ENCODE results near the gene TRAPPC12.
A peak's percentile ranks its signal among the peaks of the same experiment; 100 is the strongest.
"Not testable (repeated sequence)": the region's sequence is repeated elsewhere in the genome, so short reads cannot be mapped to it uniquely, and the experiment has no call there.

Gene TRAPPC12

DNA sequence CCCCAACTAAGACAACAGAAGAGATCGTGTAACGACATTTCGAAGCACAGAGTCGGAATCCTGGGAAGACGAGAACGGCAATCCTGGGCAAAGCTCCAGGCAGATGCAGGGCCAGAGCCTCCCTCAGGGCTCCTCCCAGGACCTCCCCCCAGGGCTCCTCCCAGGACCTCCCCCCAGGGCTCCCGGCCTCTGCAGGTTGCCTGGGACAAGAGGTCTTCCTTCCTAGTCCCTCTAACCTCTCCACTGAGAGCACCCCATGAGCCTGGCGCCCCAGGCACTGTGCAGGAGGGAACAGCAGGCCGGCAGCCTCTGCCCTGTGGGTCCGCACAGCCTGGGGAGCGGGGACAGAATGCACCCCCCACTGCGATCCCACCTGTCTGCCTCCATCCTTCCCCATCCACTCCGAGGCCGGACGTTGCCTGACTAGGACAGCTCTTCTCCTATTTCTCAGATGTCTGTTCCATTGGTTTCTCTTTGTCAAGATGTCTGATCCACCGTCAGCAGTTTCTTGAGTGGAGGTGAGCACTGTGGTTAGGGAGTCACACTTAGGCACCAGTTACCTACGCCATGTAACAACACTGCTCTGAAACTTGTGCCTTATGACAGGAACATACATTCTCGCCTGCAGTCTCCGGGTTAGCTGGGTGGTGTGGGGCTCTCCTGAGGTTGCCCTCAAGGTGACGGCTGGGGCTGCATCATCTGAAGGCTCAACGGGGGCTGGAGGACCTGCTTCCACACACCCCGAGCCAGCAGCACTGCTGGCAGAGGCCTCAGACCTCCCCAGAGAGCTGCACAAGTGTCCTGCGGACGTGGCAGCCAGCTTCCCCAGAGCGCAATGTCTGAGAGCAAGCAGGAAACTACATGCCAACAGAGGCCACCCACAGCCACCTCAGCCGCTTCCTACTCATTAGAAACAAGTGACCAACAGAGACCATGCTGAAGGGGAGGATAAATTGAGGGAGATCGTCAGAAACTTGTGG, 111.0 kb downstream of the TRAPPC12 start:
- Histone ChIP-seq H3K9ac (ENCODE audit: low read depth in 1 of 2, low read length in 2 of 2) (no peak overlapping the region), H3K4me1 (ENCODE audit: control insufficient read depth in 2 of 2, insufficient read depth in 2 of 2, low read length in 2 of 2) (no peaks in the 10 kb centered on the region), H3K27ac (ENCODE audit: low read depth in 2 of 2, low read length in 2 of 2) (no peak overlapping the region)

GRCh38 chr2:3491306-3491705, 111.8 kb downstream of the TRAPPC12 start:
- no peaks in the 10 kb centered on the region for H3K4me1 ChIP-seq (ENCODE audit: control insufficient read depth in 2 of 2, insufficient read depth in 2 of 2, low read length in 2 of 2)
- H3K4me3 ChIP-seq (ENCODE audit: low read length in 2 of 2): no peak overlapping the region
- no peak overlapping the region for H3K27ac ChIP-seq (ENCODE audit: low read depth in 2 of 2, low read length in 2 of 2)
- H3K9me3 ChIP-seq (ENCODE audit: control insufficient read depth in 2 of 2, low read length in 2 of 2): no peaks in the 10 kb centered on the region
- H3K9ac ChIP-seq (ENCODE audit: low read depth in 1 of 2, low read length in 2 of 2): no peak overlapping the region
- H3K36me3 ChIP-seq (ENCODE audit: control insufficient read depth in 2 of 2, insufficient read depth in 2 of 2, low read length in 2 of 2): peaks cover under 1 to 11% of the 10 kb centered on the region in 2 donors
- H3K27me3 ChIP-seq (ENCODE audit: control insufficient read depth in 2 of 2, insufficient read depth in 2 of 2, low read length in 2 of 2): no peaks in the 10 kb centered on the region

More for the DNA sequence above, 111.0 kb downstream of the TRAPPC12 start:
- H3K27me3 ChIP-seq (ENCODE audit: control insufficient read depth in 2 of 2, insufficient read depth in 2 of 2, low read length in 2 of 2): no peaks in the 10 kb centered on the region
- no peak overlapping the region for H3K4me3 ChIP-seq (ENCODE audit: low read length in 2 of 2)
- no peaks in the 10 kb centered on the region for H3K9me3 ChIP-seq (ENCODE audit: control insufficient read depth in 2 of 2, low read length in 2 of 2)
- peaks cover 5 to 6% of the 10 kb centered on the region in 2 donors for H3K36me3 ChIP-seq (ENCODE audit: control insufficient read depth in 2 of 2, insufficient read depth in 2 of 2, low read length in 2 of 2)

DNA sequence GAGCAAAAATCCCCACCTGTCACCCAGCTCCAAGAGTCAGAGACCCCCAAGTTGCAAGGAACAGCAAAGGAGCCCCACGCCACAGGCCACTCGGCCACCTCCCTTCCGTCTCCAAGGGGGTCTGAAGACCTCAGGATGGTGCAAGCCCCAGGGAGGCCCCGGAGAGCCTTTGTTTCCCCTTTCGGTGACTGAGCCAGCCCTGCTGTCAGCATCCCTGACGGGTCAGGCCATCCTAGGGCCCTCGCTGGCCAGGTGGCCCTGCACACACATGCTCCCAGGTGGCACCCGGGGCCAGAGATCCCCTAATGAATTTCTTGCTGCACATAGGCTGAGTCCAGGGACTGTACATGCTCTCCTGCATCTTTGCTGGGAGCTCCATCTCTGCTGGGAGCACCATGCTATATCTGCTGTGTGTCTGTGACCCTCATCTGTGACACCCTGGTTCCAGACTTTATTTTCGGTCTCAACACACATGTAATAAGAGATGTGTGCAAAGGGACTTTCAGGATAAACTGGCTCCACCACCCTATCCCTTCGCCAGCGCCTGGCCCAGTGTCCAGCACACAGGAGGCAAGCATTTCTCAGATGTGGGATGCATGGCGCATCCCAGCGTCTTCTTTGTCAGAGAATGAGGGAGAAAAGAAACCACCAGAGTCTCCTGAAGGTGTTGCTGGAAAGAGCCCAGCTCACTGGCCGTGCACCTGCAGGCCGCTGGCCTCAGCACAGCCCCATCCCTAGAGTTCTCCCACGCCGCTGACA, 112.4 kb downstream of the TRAPPC12 start:
- Histone ChIP-seq H3K4me3 (ENCODE audit: low read length in 2 of 2) (no peak overlapping the region), H3K27me3 (ENCODE audit: control insufficient read depth in 2 of 2, insufficient read depth in 2 of 2, low read length in 2 of 2) (no peaks in the 10 kb centered on the region), H3K9ac (ENCODE audit: low read depth in 1 of 2, low read length in 2 of 2) (no peak overlapping the region), H3K9me3 (ENCODE audit: control insufficient read depth in 2 of 2, low read length in 2 of 2) (no peaks in the 10 kb centered on the region), H3K4me1 (ENCODE audit: control insufficient read depth in 2 of 2, insufficient read depth in 2 of 2, low read length in 2 of 2) (no peaks in the 10 kb centered on the region), H3K36me3 (ENCODE audit: control insufficient read depth in 2 of 2, insufficient read depth in 2 of 2, low read length in 2 of 2) (peaks cover under 1 to 13% of the 10 kb centered on the region in 2 donors), H3K27ac (ENCODE audit: low read depth in 2 of 2, low read length in 2 of 2) (no peak overlapping the region)

- not testable (repeated sequence) for H3K27ac ChIP-seq (ENCODE audit: low read depth in 2 of 2, low read length in 2 of 2); H3K9ac ChIP-seq (ENCODE audit: low read depth in 1 of 2, low read length in 2 of 2); H3K4me1 ChIP-seq (ENCODE audit: control insufficient read depth in 2 of 2, insufficient read depth in 2 of 2, low read length in 2 of 2); H3K4me3 ChIP-seq (ENCODE audit: low read length in 2 of 2); H3K27me3 ChIP-seq (ENCODE audit: control insufficient read depth in 2 of 2, insufficient read depth in 2 of 2, low read length in 2 of 2); H3K9me3 ChIP-seq (ENCODE audit: control insufficient read depth in 2 of 2, low read length in 2 of 2)
- peaks cover 6 to 16% of the 10 kb centered on the region in 2 donors for H3K36me3 ChIP-seq (ENCODE audit: control insufficient read depth in 2 of 2, insufficient read depth in 2 of 2, low read length in 2 of 2)
Observed at GRCh38 chr2:3492475-3492787, 112.9 kb downstream of the TRAPPC12 start.

- Histone ChIP-seq H3K36me3 (ENCODE audit: control insufficient read depth in 2 of 2, insufficient read depth in 2 of 2, low read length in 2 of 2) (peaks cover 12 to 16% of the 10 kb centered on the region in 2 donors), H3K27ac (ENCODE audit: low read depth in 2 of 2, low read length in 2 of 2) (no peak overlapping the region), H3K9me3 (ENCODE audit: control insufficient read depth in 2 of 2, low read length in 2 of 2) (no peaks in the 10 kb centered on the region), H3K27me3 (ENCODE audit: control insufficient read depth in 2 of 2, insufficient read depth in 2 of 2, low read length in 2 of 2) (no peaks in the 10 kb centered on the region), H3K4me1 (ENCODE audit: control insufficient read depth in 2 of 2, insufficient read depth in 2 of 2, low read length in 2 of 2) (no peaks in the 10 kb centered on the region), H3K9ac (ENCODE audit: low read depth in 1 of 2, low read length in 2 of 2) (no peak overlapping the region), H3K4me3 (ENCODE audit: low read length in 2 of 2) (peak overlapping the region in 1 of 2 donors; percentile 46)
Observed at GRCh38 chr2:3492951-3493614, 113.6 kb downstream of the TRAPPC12 start.

- H3K9ac ChIP-seq (ENCODE audit: low read depth in 1 of 2, low read length in 2 of 2): no peak overlapping the region
Observed at GRCh38 chr2:3493615-3494007, 114.1 kb downstream of the TRAPPC12 start.

DNA sequence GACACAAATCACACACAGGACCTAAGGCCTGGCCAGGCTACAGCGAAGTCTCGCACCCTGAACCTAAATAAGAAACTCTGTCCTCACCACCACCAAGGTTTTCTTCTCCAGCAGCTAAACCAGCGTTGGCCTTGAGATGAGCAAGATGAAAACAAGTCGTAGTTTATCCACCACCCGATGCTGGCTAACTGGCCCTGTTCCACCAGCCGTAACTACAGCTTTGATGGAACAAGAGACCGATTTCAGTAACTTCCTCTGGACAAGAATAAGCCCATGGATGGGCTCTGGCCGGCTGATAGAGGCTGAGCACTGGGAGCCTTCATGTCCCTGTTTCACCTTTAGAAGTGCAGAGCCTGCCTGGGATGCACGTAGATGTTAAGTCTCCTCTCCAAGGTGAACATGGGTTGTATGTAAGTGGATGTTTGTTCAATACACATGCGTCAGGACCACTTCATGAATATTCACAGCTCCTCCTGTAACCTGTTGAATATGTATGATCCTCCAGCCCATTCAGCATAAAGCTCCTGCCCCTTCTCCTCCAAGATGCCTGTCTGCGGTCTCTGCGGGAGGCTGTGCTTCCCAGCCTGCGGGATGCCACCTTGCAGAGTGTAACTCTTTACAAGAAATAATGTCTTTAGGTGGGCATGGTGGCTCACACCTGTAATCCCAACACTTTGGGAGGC, 115.6 kb downstream of the TRAPPC12 start:
- Histone ChIP-seq H3K9ac (ENCODE audit: low read depth in 1 of 2, low read length in 2 of 2) (no peak overlapping the region), H3K4me1 (ENCODE audit: control insufficient read depth in 2 of 2, insufficient read depth in 2 of 2, low read length in 2 of 2) (no peaks in the 10 kb centered on the region), H3K36me3 (ENCODE audit: control insufficient read depth in 2 of 2, insufficient read depth in 2 of 2, low read length in 2 of 2) (peaks cover 25 to 29% of the 10 kb centered on the region in 2 donors), H3K27me3 (ENCODE audit: control insufficient read depth in 2 of 2, insufficient read depth in 2 of 2, low read length in 2 of 2) (no peaks in the 10 kb centered on the region), H3K4me3 (ENCODE audit: low read length in 2 of 2) (no peak overlapping the region), H3K27ac (ENCODE audit: low read depth in 2 of 2, low read length in 2 of 2) (no peak overlapping the region), H3K9me3 (ENCODE audit: control insufficient read depth in 2 of 2, low read length in 2 of 2) (no peaks in the 10 kb centered on the region)

More at GRCh38 chr2:3493615-3494007, 114.1 kb downstream of the TRAPPC12 start:
- Histone ChIP-seq H3K27ac (ENCODE audit: low read depth in 2 of 2, low read length in 2 of 2) (no peak overlapping the region), H3K4me3 (ENCODE audit: low read length in 2 of 2) (peak overlapping the region; percentile 27 to 46), H3K36me3 (ENCODE audit: control insufficient read depth in 2 of 2, insufficient read depth in 2 of 2, low read length in 2 of 2) (peaks cover 16 to 19% of the 10 kb centered on the region in 2 donors), H3K9me3 (ENCODE audit: control insufficient read depth in 2 of 2, low read length in 2 of 2) (no peaks in the 10 kb centered on the region), H3K27me3 (ENCODE audit: control insufficient read depth in 2 of 2, insufficient read depth in 2 of 2, low read length in 2 of 2) (no peaks in the 10 kb centered on the region), H3K4me1 (ENCODE audit: control insufficient read depth in 2 of 2, insufficient read depth in 2 of 2, low read length in 2 of 2) (no peaks in the 10 kb centered on the region)

GRCh38 chr2:3496708-3497080, 117.2 kb downstream of the TRAPPC12 start:
- H3K4me1 ChIP-seq (ENCODE audit: control insufficient read depth in 2 of 2, insufficient read depth in 2 of 2, low read length in 2 of 2); H3K4me3 ChIP-seq (ENCODE audit: low read length in 2 of 2); H3K27ac ChIP-seq (ENCODE audit: low read depth in 2 of 2, low read length in 2 of 2); H3K27me3 ChIP-seq (ENCODE audit: control insufficient read depth in 2 of 2, insufficient read depth in 2 of 2, low read length in 2 of 2); H3K9me3 ChIP-seq (ENCODE audit: control insufficient read depth in 2 of 2, low read length in 2 of 2); H3K9ac ChIP-seq (ENCODE audit: low read depth in 1 of 2, low read length in 2 of 2): not testable (repeated sequence)
- H3K36me3 ChIP-seq (ENCODE audit: control insufficient read depth in 2 of 2, insufficient read depth in 2 of 2, low read length in 2 of 2): peaks cover 36 to 41% of the 10 kb centered on the region in 2 donors

GRCh38 chr2:3498783-3499394, 119.4 kb downstream of the TRAPPC12 start:
- no peaks in the 10 kb centered on the region for H3K4me1 ChIP-seq (ENCODE audit: control insufficient read depth in 2 of 2, insufficient read depth in 2 of 2, low read length in 2 of 2)
- H3K27ac ChIP-seq (ENCODE audit: low read depth in 2 of 2, low read length in 2 of 2): no peak overlapping the region
- H3K9me3 ChIP-seq (ENCODE audit: control insufficient read depth in 2 of 2, low read length in 2 of 2): no peaks in the 10 kb centered on the region
- no peak overlapping the region for H3K9ac ChIP-seq (ENCODE audit: low read depth in 1 of 2, low read length in 2 of 2)
- no peaks in the 10 kb centered on the region for H3K27me3 ChIP-seq (ENCODE audit: control insufficient read depth in 2 of 2, insufficient read depth in 2 of 2, low read length in 2 of 2)
- peaks cover 46 to 51% of the 10 kb centered on the region in 2 donors for H3K36me3 ChIP-seq (ENCODE audit: control insufficient read depth in 2 of 2, insufficient read depth in 2 of 2, low read length in 2 of 2)
- no peak overlapping the region for H3K4me3 ChIP-seq (ENCODE audit: low read length in 2 of 2)

All from mucosa of rectum (tissue), 2 donors.